LNCaP clone FGC (cell line): ENCODE data around the gene OOSP4A.

ENCODE experiments used
- DNase-seq: peaks from one replicate; pipeline ENCODE4 v3.0.0-alpha.2; 2011; ENCODE audit warnings: low read depth
- H3K4me3 ChIP-seq: 2 replicates; pipeline ENCODE4 v1.5.1; 2011; ENCODE audit warnings: mild to moderate bottlenecking, low read depth, low read length, control low read depth
- CTCF ChIP-seq: IDR thresholded peaks from 2 replicates; pipeline ENCODE4 v1.5.1; 2012; ENCODE audit warnings: mild to moderate bottlenecking; ENCODE audit not compliant: control insufficient read depth, insufficient read depth; ENCODE audit errors: extremely low read depth

OOSP4A gene

DNA sequence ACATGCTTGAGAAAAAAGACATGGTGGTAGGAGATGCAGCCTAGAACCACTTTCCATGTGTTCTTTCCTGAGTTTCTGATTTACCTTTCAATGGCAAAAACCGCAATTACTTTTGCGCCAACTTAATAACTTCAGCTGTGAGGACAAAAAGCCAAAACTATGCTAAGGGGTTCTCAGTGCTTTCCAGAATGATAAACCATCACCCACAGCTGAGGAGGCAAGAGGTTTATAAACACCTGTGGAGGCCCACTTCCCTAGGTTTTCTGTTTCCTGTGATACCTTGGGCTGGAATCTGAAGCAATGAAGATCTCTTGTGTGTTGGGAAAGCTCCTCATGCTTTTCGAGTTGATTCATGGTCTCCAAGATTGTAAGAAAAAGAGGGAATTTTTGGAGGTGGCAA lies at the start of gene OOSP4A:
TSS of gene OOSP4A (plus strand) at position 301 of the 400 bp plus-strand sequence. CDS start at position 301, 0 bp downstream.
- no peak for DNase-seq
- H3K4me3 ChIP-seq = no peak within 1 kb of the TSS
- no peak for TF ChIP-seq CTCF

GRCh38 chr11:59918480-59918879 lies 45.4 kb upstream of the OOSP4A start:
- no peak for TF ChIP-seq CTCF
- no peak overlapping the region for H3K4me3 ChIP-seq
- DNase-seq = no peak

- no peak overlapping the region for H3K4me3 ChIP-seq
- peak; percentile 79 for TF ChIP-seq CTCF
- peak; percentile 37 for DNase-seq
These were observed 44.7 kb upstream of the OOSP4A start for GRCh38 chr11:59918987-59919589.

GRCh38 chr11:59923813-59924212 lies 40.0 kb upstream of the OOSP4A start:
- DNase-seq = no peak
- H3K4me3 ChIP-seq = no peak overlapping the region
- TF ChIP-seq CTCF = no peak

- no peak for DNase-seq
- no peak for TF ChIP-seq CTCF
- H3K4me3 ChIP-seq = no peak overlapping the region
These were observed 32.1 kb upstream of the OOSP4A start for GRCh38 chr11:59931688-59932087.

DNA sequence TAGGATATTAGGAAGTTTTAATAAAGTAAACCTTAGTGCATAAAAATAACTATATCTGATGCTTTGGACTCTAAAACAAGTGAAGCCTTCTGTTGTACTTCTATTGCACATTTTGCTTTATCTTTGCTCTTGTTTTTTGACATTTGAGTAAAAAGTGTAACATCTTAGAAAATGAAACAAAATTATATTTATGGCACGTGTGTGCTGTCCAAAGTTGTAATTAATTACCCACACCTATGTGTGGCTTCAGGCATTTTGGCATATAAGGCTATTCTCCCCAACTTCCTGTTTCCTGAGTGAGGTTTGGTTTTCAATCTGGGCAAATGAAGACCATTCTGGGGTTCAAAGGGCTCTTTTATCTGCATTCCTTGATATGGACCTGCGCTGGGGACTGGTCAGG lies 25.7 kb upstream of the OOSP4A start, which contains the start of gene OOSP1:
TSS of gene OOSP1 (plus strand) at position 301 of the 400 bp plus-strand sequence. CDS start at position 324, 23 bp downstream.
- TF ChIP-seq CTCF = no peak
- DNase-seq = no peak
- no peak within 1 kb of the TSS for H3K4me3 ChIP-seq

GRCh38 chr11:59938718-59939117 lies 25.1 kb upstream of the OOSP4A start:
- no peak for TF ChIP-seq CTCF
- DNase-seq = no peak
- H3K4me3 ChIP-seq = no peak overlapping the region
